WTC11 (cell line): Measurements from ENCODE around the gene FMOD.

Experiments used
- CTCF ChIP-seq: fragments of 200-600 bp; IDR thresholded peaks from 2 replicates; pipeline ENCODE4 v1.8.0; 2022; ENCODE audit warnings: antibody characterized with exemption
- PREB ChIP-seq: sonication (generic); formaldehyde crosslinking; IDR thresholded peaks from 2 replicates; pipeline ENCODE4 v1.8.1; 2022; ENCODE audit warnings: mild to moderate bottlenecking, missing genetic modification reagents, moderate library complexity, borderline replicate concordance
- TF ChIP-seq, protein P1 (sequence below): fragments of 250-450 bp; sonication (Bioruptor Pico); IDR thresholded peaks from 2 replicates; pipeline ENCODE4 v2.1.2; 2022; ENCODE audit warnings: mild to moderate bottlenecking, moderate library complexity

- TF ChIP-seq, protein P1, sequence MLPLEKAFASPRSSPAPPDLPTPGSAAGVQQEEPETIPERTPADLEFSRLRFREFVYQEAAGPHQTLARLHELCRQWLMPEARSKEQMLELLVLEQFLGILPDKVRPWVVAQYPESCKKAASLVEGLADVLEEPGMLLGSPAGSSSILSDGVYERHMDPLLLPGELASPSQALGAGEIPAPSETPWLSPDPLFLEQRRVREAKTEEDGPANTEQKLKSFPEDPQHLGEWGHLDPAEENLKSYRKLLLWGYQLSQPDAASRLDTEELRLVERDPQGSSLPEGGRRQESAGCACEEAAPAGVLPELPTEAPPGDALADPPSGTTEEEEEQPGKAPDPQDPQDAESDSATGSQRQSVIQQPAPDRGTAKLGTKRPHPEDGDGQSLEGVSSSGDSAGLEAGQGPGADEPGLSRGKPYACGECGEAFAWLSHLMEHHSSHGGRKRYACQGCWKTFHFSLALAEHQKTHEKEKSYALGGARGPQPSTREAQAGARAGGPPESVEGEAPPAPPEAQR (CRISPR knock-in tag): no peak
- TF ChIP-seq PREB (CRISPR knock-in tag) (no peak), CTCF (no peak)
These were observed 4.7 kb downstream of the FMOD start for GRCh38 chr1:203346060-203346768.
